NB4 (cell line): Measurements from ENCODE around the gene SBSN.
A peak's percentile ranks its signal among the peaks of the same experiment; 100 is the strongest.

ENCODE experiments used
- DNase-seq: peaks from one replicate; pipeline ENCODE4 v3.0.0; 2010; ENCODE audit warnings: low read depth
- H3K4me3 ChIP-seq: one replicate; pipeline ENCODE4 v1.5.1; 2011; ENCODE audit warnings: mild to moderate bottlenecking, low read depth, low read length, moderate library complexity
- MAX ChIP-seq: IDR thresholded peaks from 2 replicates; pipeline ENCODE4 v1.6.1; 2011; ENCODE audit warnings: low read depth, low read length
- MYC ChIP-seq: IDR thresholded peaks from 2 replicates; pipeline ENCODE4 v1.6.1; 2011; ENCODE audit warnings: low read depth, low read length
- POLR2A ChIP-seq: IDR thresholded peaks from 2 replicates; pipeline ENCODE4 v1.6.1; 2011; ENCODE audit warnings: mild to moderate bottlenecking; ENCODE audit not compliant: insufficient read length; ENCODE audit errors: extremely low read depth
- TF ChIP-seq, protein P1 (sequence below): IDR thresholded peaks from one replicate; pipeline ENCODE4 v1.5.1; 2012; ENCODE audit warnings: low read depth, low read length

The SBSN gene

GRCh38 chr19:35551091-35551810 is 23.1 kb upstream of the SBSN start:
- no peak for DNase-seq
- no peak overlapping the region for H3K4me3 ChIP-seq
- TF ChIP-seq MAX (no peak), MYC (no peak), POLR2A (no peak)
- TF ChIP-seq, protein P1, sequence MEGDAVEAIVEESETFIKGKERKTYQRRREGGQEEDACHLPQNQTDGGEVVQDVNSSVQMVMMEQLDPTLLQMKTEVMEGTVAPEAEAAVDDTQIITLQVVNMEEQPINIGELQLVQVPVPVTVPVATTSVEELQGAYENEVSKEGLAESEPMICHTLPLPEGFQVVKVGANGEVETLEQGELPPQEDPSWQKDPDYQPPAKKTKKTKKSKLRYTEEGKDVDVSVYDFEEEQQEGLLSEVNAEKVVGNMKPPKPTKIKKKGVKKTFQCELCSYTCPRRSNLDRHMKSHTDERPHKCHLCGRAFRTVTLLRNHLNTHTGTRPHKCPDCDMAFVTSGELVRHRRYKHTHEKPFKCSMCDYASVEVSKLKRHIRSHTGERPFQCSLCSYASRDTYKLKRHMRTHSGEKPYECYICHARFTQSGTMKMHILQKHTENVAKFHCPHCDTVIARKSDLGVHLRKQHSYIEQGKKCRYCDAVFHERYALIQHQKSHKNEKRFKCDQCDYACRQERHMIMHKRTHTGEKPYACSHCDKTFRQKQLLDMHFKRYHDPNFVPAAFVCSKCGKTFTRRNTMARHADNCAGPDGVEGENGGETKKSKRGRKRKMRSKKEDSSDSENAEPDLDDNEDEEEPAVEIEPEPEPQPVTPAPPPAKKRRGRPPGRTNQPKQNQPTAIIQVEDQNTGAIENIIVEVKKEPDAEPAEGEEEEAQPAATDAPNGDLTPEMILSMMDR = no peak

DNA sequence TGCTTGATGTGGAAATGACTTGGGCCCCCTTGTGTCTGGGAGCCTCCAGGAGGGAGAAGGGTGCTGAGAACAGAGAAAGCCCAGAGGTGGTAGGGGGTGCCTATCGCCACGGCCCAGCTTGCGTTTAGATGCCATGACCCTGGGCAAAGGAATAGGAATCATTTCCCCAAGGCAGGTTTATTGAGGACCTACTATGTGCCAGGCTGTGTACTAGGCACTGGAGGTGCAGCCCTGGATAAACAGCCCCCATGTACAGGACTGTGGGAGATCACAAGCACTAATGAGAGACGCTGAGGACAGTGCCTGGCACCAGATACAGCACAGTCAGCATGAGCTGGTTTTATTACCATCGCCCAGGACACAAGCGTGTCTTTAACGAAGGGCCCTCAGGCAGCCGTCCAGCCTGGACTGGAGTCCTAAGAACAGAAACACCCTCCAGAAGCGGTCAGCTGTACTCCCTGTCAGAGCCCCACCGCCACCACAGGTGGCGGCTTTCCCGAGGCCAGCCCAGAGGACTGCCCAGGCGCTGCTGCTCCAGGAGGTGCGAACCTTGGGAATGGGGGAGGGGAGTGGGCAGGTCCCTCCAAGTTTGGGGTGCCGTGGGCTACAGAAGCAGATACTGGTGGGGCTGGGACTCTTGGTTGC is 21.9 kb upstream of the SBSN start:
- no peak overlapping the region for H3K4me3 ChIP-seq
- DNase-seq = no peak
- TF ChIP-seq MYC = no peak
- TF ChIP-seq, protein P1 = no peak
- TF ChIP-seq POLR2A = no peak
- no peak for TF ChIP-seq MAX

GRCh38 chr19:35549174-35549788 is 21.2 kb upstream of the SBSN start:
- no peak overlapping the region for H3K4me3 ChIP-seq
- TF ChIP-seq POLR2A (no peak), MYC (no peak), MAX (no peak)
- TF ChIP-seq, protein P1 = peak; percentile 51
- DNase-seq = peak; percentile 60

DNA sequence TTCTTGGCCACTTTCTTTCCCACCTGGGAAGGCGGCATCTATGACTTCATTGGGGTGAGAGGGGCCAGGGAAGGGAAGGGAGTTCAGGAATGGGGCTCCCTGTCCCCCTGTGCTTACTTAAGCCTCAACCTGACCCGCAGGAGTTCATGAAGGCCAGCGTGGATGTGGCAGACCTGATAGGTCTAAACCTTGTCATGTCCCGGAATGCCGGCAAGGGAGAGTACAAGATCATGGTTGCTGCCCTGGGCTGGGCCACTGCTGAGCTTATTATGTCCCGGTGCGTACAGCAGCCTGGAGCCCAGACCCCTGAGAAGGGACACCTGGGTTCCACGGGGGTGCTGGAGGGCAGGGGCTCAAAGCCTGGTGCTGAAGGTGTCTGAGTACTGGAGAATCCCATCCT is 18.4 kb upstream of the SBSN start:
- no peak for DNase-seq
- peak overlapping the region; percentile 73 for H3K4me3 ChIP-seq
- TF ChIP-seq MYC = no peak
- TF ChIP-seq MAX = no peak
- TF ChIP-seq, protein P1 = no peak
- no peak for TF ChIP-seq POLR2A

GRCh38 chr19:35545855-35546381 is 17.8 kb upstream of the SBSN start:
- TF ChIP-seq, protein P1 = no peak
- TF ChIP-seq POLR2A (no peak), MAX (peak; percentile 38)
- peak; percentile 46 for DNase-seq
- H3K4me3 ChIP-seq = peak overlapping the region; percentile 73
